AG04449 (cell line): ENCODE data around the gene NUDT4.

Experiments
- CTCF ChIA-PET: fragments of 350-600 bp; formaldehyde crosslinking; extraction: SDS; loops from one replicate; lab custom pipeline; 2021; ENCODE audit warnings: antibody characterized with exemption; lab: Yijun Ruan, JAX
- POLR2A ChIA-PET: fragments of 400-600, 350-600 bp; formaldehyde crosslinking; extraction: SDS; loops from one replicate; lab custom pipeline; 2020; ENCODE audit warnings: antibody characterized with exemption, inconsistent platforms; lab: Yijun Ruan, JAX
- DNase-seq: peaks from one replicate; pipeline ENCODE4 v3.0.0-alpha.2; 2010; ENCODE audit warnings: low read depth, low spot score
- H3K4me3 ChIP-seq: 2 replicates; pipeline ENCODE4 v1.5.1; 2011; ENCODE audit warnings: low read depth, mild to moderate bottlenecking, control low read depth, low read length
- TF ChIP-seq, protein P1 (sequence below): IDR thresholded peaks from one replicate; pipeline ENCODE4 v1.5.1; 2011; ENCODE audit warnings: mild to moderate bottlenecking, moderate library complexity, low read length, control low read depth, inconsistent platforms; ENCODE audit not compliant: insufficient read depth; ENCODE audit errors: missing control alignments

The NUDT4 gene

DNA sequence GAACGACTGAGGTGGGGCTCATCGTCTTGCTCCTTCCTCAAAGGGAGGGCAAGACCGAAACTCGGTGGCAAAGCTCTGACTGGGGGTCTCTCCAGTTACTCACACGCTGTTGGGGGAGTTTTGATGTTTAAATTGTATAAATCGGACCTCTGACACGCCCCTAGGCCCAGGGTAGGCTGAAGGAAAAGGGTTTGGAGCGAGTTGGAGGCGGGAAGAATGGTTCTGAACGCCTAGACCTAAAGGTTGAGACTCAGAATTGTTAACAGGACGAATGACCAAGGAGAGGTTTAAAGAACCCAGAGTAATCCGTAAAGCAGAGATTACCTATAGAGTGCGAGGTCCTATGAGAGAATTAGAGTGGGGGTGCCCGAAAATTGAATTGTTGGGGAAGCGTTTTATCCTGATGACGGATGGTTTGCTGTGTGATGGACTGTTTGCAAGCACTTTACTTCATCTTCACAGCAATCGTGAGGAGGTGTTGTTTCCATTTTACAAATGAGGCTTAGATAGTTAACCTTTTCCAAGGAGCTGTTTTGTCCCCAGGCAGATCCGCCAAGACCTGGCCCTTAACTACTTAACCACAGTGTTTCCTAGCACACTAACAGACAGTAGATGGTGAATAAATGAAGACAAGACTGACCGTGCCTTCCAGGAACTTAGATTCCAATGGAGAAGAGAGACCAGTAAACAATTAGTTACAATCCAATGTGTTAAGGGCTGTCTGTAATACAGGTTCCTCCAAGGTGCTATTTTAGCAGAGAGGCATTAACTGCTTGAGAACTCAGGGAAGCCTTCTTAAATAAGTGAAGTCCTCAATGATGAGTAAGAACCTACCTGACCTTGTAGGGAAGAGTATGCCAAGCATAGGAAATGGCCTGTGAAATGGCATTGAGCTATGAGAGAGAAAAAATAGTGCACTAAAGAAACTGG is 65.0 kb downstream of the NUDT4 start:
- DNase-seq = no peak
- peak overlapping the region; percentile 79 for H3K4me3 ChIP-seq
- CTCF ChIA-PET = interaction anchor here (1.1 to 3.2 kb wide), 6 partner anchors 9 to 659 kb away, joined by 3 to 14 read pairs (median 4); partner anchors contain the start of gene MRPL42
- POLR2A ChIA-PET = interaction anchor here (0.6 kb wide), 1 partner anchor 23 kb away, joined by 3 read pairs; no protein-coding TSS in a partner anchor
- TF ChIP-seq, protein P1, sequence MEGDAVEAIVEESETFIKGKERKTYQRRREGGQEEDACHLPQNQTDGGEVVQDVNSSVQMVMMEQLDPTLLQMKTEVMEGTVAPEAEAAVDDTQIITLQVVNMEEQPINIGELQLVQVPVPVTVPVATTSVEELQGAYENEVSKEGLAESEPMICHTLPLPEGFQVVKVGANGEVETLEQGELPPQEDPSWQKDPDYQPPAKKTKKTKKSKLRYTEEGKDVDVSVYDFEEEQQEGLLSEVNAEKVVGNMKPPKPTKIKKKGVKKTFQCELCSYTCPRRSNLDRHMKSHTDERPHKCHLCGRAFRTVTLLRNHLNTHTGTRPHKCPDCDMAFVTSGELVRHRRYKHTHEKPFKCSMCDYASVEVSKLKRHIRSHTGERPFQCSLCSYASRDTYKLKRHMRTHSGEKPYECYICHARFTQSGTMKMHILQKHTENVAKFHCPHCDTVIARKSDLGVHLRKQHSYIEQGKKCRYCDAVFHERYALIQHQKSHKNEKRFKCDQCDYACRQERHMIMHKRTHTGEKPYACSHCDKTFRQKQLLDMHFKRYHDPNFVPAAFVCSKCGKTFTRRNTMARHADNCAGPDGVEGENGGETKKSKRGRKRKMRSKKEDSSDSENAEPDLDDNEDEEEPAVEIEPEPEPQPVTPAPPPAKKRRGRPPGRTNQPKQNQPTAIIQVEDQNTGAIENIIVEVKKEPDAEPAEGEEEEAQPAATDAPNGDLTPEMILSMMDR = no peak

DNA sequence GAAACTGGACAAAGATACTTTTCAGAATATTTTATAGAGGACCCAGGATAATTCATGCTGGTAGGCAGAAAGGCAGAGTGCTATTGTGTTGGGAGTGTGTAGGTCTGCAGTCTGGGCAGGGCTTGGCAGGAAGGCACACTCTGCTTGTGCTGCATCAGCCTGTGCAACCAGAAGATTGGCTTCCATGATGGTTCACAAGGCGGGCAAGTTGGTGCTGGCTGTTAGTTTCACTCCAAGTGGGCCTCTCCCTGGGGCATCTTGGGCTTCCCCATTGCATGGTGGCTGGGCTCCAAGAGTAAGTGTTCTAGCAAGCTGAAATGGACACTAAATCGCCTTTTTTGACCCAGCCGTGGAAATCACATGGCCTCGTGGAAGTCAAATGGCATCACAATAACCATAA is 65.9 kb downstream of the NUDT4 start:
- ChIA-PET POLR2A (no interaction called here), CTCF (interaction anchor here (1.3 to 3.2 kb wide), 3 partner anchors 10 to 658 kb away, joined by 3 to 14 read pairs (median 10); partner anchors contain the start of gene MRPL42)
- TF ChIP-seq, protein P1 = no peak
- no peak for DNase-seq
- H3K4me3 ChIP-seq = no peak overlapping the region

DNA sequence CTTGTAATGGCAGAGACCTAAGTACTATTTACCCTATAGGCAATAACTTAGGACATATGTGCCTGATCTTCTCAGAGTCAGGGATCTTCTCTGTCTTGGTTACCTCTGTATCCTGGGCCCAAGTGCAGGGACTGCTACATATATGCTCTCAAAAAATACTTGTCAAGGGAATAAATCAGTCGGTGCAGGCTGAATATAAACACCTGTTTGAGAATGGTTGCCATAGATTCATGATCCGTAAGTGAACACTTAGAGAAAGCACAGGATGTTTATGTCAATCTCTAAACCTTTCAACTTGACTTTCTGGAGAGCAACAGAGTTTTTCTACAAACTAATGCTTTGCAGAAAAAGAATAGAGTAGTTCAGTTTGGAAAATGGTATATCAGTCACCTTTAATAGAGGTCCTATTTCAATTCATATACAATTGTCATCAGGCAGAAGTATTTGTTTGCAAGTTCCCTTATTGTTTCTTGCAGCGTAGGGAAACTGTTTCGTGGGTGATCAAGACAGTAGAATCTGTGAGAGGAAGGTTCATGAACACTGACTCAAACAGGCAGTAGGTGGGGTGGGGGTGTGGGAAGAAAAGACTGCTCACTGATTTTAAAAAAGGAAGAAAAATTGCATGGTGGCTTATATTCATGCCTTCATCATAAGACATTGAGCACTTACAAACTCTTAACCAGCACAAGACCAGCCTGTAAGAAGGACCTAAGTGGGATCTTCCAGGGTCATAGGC is 70.0 kb downstream of the NUDT4 start:
- no peak for DNase-seq
- TF ChIP-seq, protein P1 = no peak
- POLR2A ChIA-PET = no interaction called here
- no peak overlapping the region for H3K4me3 ChIP-seq
- CTCF ChIA-PET = no interaction called here

DNA sequence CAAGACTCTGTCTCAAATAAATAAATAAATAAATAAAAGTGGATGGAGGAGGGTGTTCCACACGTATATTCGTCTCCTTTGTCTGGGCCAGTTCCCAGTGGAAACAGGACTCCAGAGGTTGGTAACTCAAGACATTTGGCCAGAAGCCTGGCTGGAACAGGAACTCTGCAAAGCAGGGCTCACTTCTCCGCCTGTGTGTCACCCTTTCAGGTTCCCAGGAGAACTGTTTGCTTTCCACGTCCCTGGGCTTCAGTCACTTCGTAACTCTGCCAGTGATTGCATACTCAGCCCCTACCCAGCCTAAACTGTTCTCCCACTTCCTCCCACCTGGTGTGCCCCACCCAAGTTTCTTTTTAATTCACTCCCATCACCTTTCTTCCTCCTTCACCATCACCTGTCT is 71.1 kb downstream of the NUDT4 start:
- no peak for DNase-seq
- ChIA-PET POLR2A (no interaction called here), CTCF (no interaction called here)
- H3K4me3 ChIP-seq = no peak overlapping the region
- TF ChIP-seq, protein P1 = no peak

DNA sequence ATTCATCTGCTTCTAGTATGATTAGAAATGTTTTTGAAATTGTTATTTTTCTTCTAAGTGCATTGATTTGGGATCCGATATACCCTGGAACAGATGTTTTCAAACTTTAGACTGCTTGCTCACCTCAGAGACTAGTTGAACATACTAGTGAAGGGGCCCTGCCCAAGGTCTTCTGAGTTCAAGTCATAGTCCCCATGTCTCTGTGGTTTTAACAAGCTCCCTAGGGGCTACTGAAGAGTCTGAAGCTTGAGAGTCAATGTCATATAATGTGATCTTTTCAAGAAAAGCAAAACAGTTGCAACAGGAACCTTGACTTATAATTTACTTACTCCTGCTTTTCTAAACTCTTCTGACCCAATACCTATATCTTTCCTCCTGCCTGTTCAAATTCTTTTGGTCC is 71.6 kb downstream of the NUDT4 start:
- CTCF ChIA-PET = interaction anchor here (1.0 kb wide), 1 partner anchor 18 kb away, joined by 4 read pairs; the partner anchor contains the start of gene MRPL42
- TF ChIP-seq, protein P1 = no peak
- POLR2A ChIA-PET = no interaction called here
- no peak overlapping the region for H3K4me3 ChIP-seq
- no peak for DNase-seq
